ENCODE data around the gene ZFAND2A. TPM values are rescaled to one million over a fixed set of nuclear protein-coding genes. Genes with fewer than 3 reads are reported as not detected.

The ZFAND2A gene
- total RNA-seq, 1 donor from 2014 or later: 6.6 TPM

DNA sequence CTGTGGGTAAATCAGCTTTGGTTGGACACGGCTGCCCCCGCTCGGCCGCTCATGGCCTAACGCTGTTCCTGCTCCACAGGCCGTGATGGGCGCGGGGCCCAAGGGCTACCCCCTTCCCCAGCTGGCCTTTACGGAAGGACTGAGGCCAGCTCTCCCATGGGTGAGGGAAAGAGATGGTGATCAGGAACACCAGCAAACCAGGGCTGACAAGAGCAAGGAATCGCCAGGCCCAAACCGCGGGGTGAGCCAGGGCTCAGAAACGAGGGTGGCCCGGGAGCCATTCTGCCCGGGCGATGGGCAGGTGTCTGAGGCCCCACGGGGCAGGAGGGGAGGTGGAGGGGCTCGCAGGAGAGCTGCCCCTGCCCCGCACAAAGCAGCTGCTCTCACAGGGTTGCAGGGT, 45.5 kb downstream of the ZFAND2A start:
- Histone ChIP-seq H3K4me1 (peaks cover 11% of the 10 kb centered on the region), H3K27ac (replicated peaks) (no peak overlapping the region), H3K36me3 (no peaks in the 10 kb centered on the region), H3K9me3 (replicated peaks) (no peaks in the 10 kb centered on the region), H3K27me3 (ENCODE audit: low read depth) (no peaks in the 10 kb centered on the region), H3K4me3 (no peak overlapping the region)
- TF ChIP-seq, protein P1, sequence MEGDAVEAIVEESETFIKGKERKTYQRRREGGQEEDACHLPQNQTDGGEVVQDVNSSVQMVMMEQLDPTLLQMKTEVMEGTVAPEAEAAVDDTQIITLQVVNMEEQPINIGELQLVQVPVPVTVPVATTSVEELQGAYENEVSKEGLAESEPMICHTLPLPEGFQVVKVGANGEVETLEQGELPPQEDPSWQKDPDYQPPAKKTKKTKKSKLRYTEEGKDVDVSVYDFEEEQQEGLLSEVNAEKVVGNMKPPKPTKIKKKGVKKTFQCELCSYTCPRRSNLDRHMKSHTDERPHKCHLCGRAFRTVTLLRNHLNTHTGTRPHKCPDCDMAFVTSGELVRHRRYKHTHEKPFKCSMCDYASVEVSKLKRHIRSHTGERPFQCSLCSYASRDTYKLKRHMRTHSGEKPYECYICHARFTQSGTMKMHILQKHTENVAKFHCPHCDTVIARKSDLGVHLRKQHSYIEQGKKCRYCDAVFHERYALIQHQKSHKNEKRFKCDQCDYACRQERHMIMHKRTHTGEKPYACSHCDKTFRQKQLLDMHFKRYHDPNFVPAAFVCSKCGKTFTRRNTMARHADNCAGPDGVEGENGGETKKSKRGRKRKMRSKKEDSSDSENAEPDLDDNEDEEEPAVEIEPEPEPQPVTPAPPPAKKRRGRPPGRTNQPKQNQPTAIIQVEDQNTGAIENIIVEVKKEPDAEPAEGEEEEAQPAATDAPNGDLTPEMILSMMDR (IDR thresholded peaks at IDR 0.05; ENCODE audit: borderline replicate concordance): no peak
- intact Hi-C loops (cut with micrococcal nuclease): no loop called here
- peak; percentile 2 for DNase-seq

DNA sequence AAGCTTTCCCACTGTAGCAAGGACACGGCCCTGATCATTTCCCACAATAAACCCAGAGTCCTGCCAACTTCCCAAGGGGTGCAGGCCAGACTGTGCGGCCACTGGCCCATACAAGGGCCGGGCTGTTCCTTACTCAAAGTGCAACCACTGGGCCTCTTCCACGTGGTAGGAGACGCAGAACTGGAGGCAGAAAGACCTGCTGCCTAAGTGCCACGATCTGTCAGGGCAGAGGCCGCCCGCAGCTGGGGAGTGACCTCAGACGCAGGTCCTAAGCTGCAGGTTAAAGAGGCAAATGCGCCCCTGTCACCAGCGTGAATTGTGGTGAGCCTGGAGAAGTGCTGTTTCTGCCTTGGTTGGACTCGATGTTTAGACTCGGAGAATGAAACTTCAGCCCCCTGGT, 45.9 kb downstream of the ZFAND2A start:
- Histone ChIP-seq H3K27me3 (ENCODE audit: low read depth) (no peaks in the 10 kb centered on the region), H3K4me3 (no peak overlapping the region), H3K36me3 (no peaks in the 10 kb centered on the region), H3K9me3 (replicated peaks) (no peaks in the 10 kb centered on the region), H3K27ac (replicated peaks) (no peak overlapping the region), H3K4me1 (peaks cover 11% of the 10 kb centered on the region)
- TF ChIP-seq, protein P1 (IDR thresholded peaks at IDR 0.05; ENCODE audit: borderline replicate concordance): no peak
- intact Hi-C loops (cut with micrococcal nuclease): no loop called here
- DNase-seq: peak; percentile 0

DNA sequence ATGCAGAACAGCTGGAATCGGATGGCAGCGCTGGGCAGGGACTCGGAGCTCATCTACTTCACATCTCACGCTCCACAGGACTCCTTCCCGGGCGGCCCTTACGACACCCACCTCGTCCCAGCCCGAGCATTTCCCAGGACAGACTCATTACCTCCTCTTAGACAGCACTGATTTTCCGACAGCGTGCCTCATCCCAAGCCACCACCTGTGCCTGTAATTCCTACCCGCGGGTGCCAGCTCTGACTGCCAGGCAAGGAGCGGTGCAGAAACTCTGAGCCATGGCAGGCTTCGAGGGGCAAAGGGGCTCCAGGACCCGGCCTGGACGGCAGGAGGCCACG, 46.5 kb downstream of the ZFAND2A start:
- TF ChIP-seq, protein P1 (IDR thresholded peaks at IDR 0.05; ENCODE audit: borderline replicate concordance): no peak
- Histone ChIP-seq H3K27ac (replicated peaks) (no peak overlapping the region), H3K4me3 (no peak overlapping the region), H3K4me1 (peaks cover 11% of the 10 kb centered on the region), H3K27me3 (ENCODE audit: low read depth) (no peaks in the 10 kb centered on the region), H3K9me3 (replicated peaks) (no peaks in the 10 kb centered on the region), H3K36me3 (no peaks in the 10 kb centered on the region)
- intact Hi-C loops (cut with micrococcal nuclease): no loop called here
- DNase-seq: peak; percentile 6

DNA sequence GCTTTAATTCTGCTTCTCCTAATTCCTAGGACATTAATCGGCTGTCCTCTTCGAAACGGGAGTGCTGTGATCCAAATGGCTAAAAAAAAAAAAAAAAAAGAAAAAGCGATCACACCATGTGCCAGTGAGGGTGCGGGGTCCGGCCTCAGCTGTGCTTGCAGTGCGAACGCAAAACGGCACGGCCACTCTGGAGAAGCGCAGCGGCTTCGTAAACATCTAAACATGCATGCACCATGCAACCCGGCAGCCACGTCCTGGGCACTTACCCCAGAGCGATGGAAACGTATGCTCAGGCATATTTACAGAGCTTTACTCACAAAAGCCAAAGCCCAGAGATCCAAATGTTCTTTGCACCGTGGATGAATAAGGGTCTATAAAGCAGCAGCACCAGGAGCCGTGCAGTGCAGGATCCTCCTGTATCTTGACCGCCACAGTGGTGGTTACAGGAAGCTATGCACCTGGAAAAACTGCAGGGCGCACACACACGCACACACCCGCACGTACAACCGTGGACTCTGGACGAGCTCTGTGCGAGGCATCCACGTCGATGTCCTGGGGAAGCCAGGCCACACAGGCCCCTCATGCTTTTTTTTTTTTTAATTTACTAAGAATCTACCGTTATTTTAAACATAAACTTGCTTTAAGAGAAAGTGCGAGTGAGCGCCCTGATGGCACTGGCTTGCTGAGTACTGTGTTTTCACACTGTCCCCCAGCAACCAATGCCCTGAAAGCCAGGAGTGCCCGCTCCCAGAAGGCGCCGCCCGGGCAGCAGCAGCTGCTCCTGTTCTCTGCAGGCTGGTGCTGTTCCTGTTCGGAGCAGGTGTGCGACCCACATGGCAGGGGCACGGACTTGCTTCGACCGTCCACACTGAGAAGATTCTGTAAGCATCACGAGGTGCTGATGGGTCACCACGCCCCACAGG, 47.1 kb downstream of the ZFAND2A start:
- H3K27me3 ChIP-seq (ENCODE audit: low read depth): no peaks in the 10 kb centered on the region
- TF ChIP-seq, protein P1 (IDR thresholded peaks at IDR 0.05; ENCODE audit: borderline replicate concordance): no peak
- H3K27ac ChIP-seq (replicated peaks): no peak overlapping the region
- intact Hi-C loops (cut with micrococcal nuclease): no loop called here
- peak; percentile 7 for DNase-seq
- no peaks in the 10 kb centered on the region for H3K9me3 ChIP-seq (replicated peaks)
- no peak overlapping the region for H3K4me3 ChIP-seq
- H3K4me1 ChIP-seq: peaks cover 11% of the 10 kb centered on the region
- no peaks in the 10 kb centered on the region for H3K36me3 ChIP-seq

DNA sequence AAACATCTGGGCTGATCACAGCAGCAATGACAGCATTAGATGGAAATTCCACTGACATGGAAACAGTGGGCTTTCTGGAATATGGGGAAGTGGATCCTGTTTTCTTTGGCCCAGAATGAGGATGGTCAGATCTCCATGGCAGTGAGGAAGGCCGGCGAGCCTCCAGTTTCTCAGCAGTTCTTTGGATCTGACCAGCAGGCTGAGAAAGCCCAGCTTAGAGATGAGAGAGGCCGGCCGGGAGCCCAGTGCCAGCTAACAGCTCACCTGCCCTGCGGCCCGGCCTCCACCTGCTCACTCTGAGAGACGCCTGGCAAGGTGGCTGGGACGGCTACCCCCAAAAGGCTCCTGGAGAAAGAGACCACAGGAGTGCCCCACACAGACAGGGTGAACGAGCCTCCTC, 47.9 kb downstream of the ZFAND2A start:
- H3K9me3 ChIP-seq (replicated peaks): no peaks in the 10 kb centered on the region
- peaks cover 11% of the 10 kb centered on the region for H3K4me1 ChIP-seq
- intact Hi-C loops (cut with micrococcal nuclease): no loop called here
- H3K27ac ChIP-seq (replicated peaks): peak overlapping the region; percentile 48
- DNase-seq: peak; percentile 15
- H3K4me3 ChIP-seq: no peak overlapping the region
- H3K27me3 ChIP-seq (ENCODE audit: low read depth): no peaks in the 10 kb centered on the region
- TF ChIP-seq, protein P1 (IDR thresholded peaks at IDR 0.05; ENCODE audit: borderline replicate concordance): no peak
- H3K36me3 ChIP-seq: no peaks in the 10 kb centered on the region
